Measurements from ENCODE around the gene COX8A.

DNA sequence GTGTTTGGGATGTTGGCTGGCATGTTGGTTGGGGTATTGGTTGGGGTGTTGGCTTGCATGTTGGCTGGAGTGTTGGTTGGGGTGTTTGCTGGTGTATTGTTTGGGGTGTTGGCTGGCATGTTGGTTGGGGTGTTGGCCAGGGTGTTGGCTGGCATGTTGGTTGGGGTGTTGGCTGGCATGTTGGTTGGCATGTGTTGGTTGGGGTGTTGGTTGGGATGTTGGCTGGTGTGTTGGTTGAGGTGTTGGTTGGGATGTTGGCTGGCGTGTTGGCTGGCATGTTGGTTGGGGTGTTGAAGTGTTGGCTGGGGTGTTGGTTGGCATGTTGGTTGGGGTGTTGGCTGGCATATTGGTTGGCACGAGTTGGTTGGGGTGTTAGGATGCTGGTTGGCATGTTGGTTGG, 36.4 kb downstream of the COX8A start:
- TF ChIP-seq POLR2A (IDR thresholded peaks at IDR 0.05) (no peak), CTCF (IDR thresholded peaks at IDR 0.05) (no peak)
